ENCODE results near the gene TRAF3. TPM values are rescaled to one million over a fixed set of nuclear protein-coding genes. Genes with fewer than 3 reads are reported as not detected.
"Not testable (repeated sequence)": the region's sequence is repeated elsewhere in the genome, so short reads cannot be mapped to it uniquely, and the experiment has no call there.

TRAF3 gene
- total RNA-seq, 1 experiment from 2014 or later, result 49.3 TPM

GRCh38 chr14:102761206-102761605, 16.0 kb upstream of the TRAF3 start:
- BruUV-seq (replicated peaks), result no TSS peak
- no peak overlapping the region for H3K4me3 ChIP-seq (ENCODE audit: low read depth, low read length, poor library complexity, severe bottlenecking)
- intact Hi-C loops (cut with micrococcal nuclease; ENCODE audit: unreplicated experiment), result no loop called here
- ChIA-PET POLR2A (ENCODE audit: low non-redundant PET) (interaction anchor here (0.6 kb wide), 1 partner anchor 698 kb away, joined by 5 read pairs; no protein-coding TSS in a partner anchor), CTCF (no interaction called here)
- H3K4me1 ChIP-seq (ENCODE audit: insufficient read depth, low read length, poor library complexity, severe bottlenecking), result peaks cover 25% of the 10 kb centered on the region
- no peak overlapping the region for H3K27ac ChIP-seq (ENCODE audit: low read depth, low read length, poor library complexity, severe bottlenecking)
- H3K36me3 ChIP-seq (ENCODE audit: insufficient read depth, low read length, poor library complexity, severe bottlenecking), result no peaks in the 10 kb centered on the region
- H3K9me3 ChIP-seq (ENCODE audit: low read depth, low read length, poor library complexity, severe bottlenecking), result no peaks in the 10 kb centered on the region
- no peak for DNase-seq (ENCODE audit: low spot score)
- no peak for TF ChIP-seq EZH2 (IDR thresholded peaks at IDR 0.05; ENCODE audit: borderline replicate concordance, low read depth, low read length, poor library complexity, severe bottlenecking)
- TF ChIP-seq, protein P1, sequence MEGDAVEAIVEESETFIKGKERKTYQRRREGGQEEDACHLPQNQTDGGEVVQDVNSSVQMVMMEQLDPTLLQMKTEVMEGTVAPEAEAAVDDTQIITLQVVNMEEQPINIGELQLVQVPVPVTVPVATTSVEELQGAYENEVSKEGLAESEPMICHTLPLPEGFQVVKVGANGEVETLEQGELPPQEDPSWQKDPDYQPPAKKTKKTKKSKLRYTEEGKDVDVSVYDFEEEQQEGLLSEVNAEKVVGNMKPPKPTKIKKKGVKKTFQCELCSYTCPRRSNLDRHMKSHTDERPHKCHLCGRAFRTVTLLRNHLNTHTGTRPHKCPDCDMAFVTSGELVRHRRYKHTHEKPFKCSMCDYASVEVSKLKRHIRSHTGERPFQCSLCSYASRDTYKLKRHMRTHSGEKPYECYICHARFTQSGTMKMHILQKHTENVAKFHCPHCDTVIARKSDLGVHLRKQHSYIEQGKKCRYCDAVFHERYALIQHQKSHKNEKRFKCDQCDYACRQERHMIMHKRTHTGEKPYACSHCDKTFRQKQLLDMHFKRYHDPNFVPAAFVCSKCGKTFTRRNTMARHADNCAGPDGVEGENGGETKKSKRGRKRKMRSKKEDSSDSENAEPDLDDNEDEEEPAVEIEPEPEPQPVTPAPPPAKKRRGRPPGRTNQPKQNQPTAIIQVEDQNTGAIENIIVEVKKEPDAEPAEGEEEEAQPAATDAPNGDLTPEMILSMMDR (conservative IDR thresholded peaks at IDR 0.05; ENCODE audit: low read depth, low read length), result no peak
- no peaks in the 10 kb centered on the region for H3K27me3 ChIP-seq (replicated peaks; ENCODE audit: insufficient read depth, low read depth, low read length, poor library complexity)

- H3K4me1 ChIP-seq (ENCODE audit: insufficient read depth, low read length, poor library complexity, severe bottlenecking), result peaks cover 24% of the 10 kb centered on the region
- intact Hi-C loops (cut with micrococcal nuclease; ENCODE audit: unreplicated experiment), result no loop called here
- H3K9me3 ChIP-seq (ENCODE audit: low read depth, low read length, poor library complexity, severe bottlenecking), result no peaks in the 10 kb centered on the region
- no peaks in the 10 kb centered on the region for H3K27me3 ChIP-seq (replicated peaks; ENCODE audit: insufficient read depth, low read depth, low read length, poor library complexity)
- no peak overlapping the region for H3K4me3 ChIP-seq (ENCODE audit: low read depth, low read length, poor library complexity, severe bottlenecking)
- H3K27ac ChIP-seq (ENCODE audit: low read depth, low read length, poor library complexity, severe bottlenecking), result no peak overlapping the region
- no TSS peak for BruUV-seq (replicated peaks)
- DNase-seq (ENCODE audit: low spot score), result no peak
- ChIA-PET POLR2A (ENCODE audit: low non-redundant PET) (no interaction called here), CTCF (no interaction called here)
- TF ChIP-seq, protein P1 (conservative IDR thresholded peaks at IDR 0.05; ENCODE audit: low read depth, low read length), result no peak
- TF ChIP-seq EZH2 (IDR thresholded peaks at IDR 0.05; ENCODE audit: borderline replicate concordance, low read depth, low read length, poor library complexity, severe bottlenecking), result no peak
- no peaks in the 10 kb centered on the region for H3K36me3 ChIP-seq (ENCODE audit: insufficient read depth, low read length, poor library complexity, severe bottlenecking)
Observed at GRCh38 chr14:102764220-102764671, 13.0 kb upstream of the TRAF3 start.

- H3K4me1 ChIP-seq (ENCODE audit: insufficient read depth, low read length, poor library complexity, severe bottlenecking); H3K27me3 ChIP-seq (replicated peaks; ENCODE audit: insufficient read depth, low read depth, low read length, poor library complexity); H3K36me3 ChIP-seq (ENCODE audit: insufficient read depth, low read length, poor library complexity, severe bottlenecking); H3K4me3 ChIP-seq (ENCODE audit: low read depth, low read length, poor library complexity, severe bottlenecking); BruUV-seq (replicated peaks); DNase-seq (ENCODE audit: low spot score); intact Hi-C loops (cut with micrococcal nuclease; ENCODE audit: unreplicated experiment); H3K27ac ChIP-seq (ENCODE audit: low read depth, low read length, poor library complexity, severe bottlenecking); CTCF ChIA-PET; H3K9me3 ChIP-seq (ENCODE audit: low read depth, low read length, poor library complexity, severe bottlenecking); POLR2A ChIA-PET (ENCODE audit: low non-redundant PET): not testable (repeated sequence)
Observed at GRCh38 chr14:102765770-102766169, 11.5 kb upstream of the TRAF3 start.

DNA sequence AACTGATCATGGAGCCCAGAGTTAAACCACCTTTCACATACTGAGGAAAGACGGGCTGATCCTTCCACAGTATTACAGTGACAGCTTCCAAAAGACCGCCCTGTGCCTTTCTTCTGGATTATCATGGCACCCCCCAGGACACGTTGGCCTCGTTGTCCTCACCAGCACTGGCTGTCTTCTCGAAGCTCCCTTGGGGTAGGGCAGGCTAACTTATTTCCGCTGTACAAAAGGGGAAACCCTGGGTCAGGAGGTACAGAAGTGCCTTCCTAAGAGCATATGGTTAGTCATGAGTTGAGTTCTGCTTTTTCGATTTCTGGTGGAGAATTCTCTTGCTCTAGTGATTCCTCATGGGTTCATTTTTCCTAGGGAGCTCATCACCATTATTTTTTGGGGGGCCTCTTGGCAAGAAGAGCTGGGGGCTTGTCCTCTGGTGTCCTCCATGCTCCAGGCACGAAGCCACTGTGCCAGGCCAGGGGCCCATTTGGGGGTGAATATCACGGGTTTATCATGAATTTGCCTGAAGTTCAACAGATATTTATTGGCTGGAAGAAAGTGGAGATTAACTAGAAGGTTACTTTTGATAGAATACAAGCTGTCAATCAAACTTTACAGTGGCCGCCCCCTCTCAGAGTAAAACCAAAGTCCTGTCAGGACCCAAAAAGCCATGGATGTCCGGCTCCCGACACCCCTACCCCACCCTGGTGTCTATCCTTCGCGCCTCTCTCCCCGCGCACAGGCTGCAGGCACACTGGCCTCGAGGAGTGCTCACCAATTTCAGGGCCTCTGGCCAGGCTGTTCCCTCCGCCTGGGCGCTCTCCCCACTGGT, 8.8 kb upstream of the TRAF3 start:
- intact Hi-C loops (cut with micrococcal nuclease; ENCODE audit: unreplicated experiment), result no loop called here
- H3K4me1 ChIP-seq (ENCODE audit: insufficient read depth, low read length, poor library complexity, severe bottlenecking), result peaks cover 9% of the 10 kb centered on the region
- no peak for TF ChIP-seq EZH2 (IDR thresholded peaks at IDR 0.05; ENCODE audit: borderline replicate concordance, low read depth, low read length, poor library complexity, severe bottlenecking)
- TF ChIP-seq, protein P1 (conservative IDR thresholded peaks at IDR 0.05; ENCODE audit: low read depth, low read length), result no peak
- DNase-seq (ENCODE audit: low spot score), result no peak
- no TSS peak for BruUV-seq (replicated peaks)
- no peaks in the 10 kb centered on the region for H3K36me3 ChIP-seq (ENCODE audit: insufficient read depth, low read length, poor library complexity, severe bottlenecking)
- no peak overlapping the region for H3K4me3 ChIP-seq (ENCODE audit: low read depth, low read length, poor library complexity, severe bottlenecking)
- ChIA-PET CTCF (no interaction called here), POLR2A (ENCODE audit: low non-redundant PET) (no interaction called here)
- H3K27me3 ChIP-seq (replicated peaks; ENCODE audit: insufficient read depth, low read depth, low read length, poor library complexity), result no peaks in the 10 kb centered on the region
- no peaks in the 10 kb centered on the region for H3K9me3 ChIP-seq (ENCODE audit: low read depth, low read length, poor library complexity, severe bottlenecking)
- H3K27ac ChIP-seq (ENCODE audit: low read depth, low read length, poor library complexity, severe bottlenecking), result no peak overlapping the region

All from A673 (cell line).